Measurements from ENCODE around the gene PCSK2. TPM values are rescaled to one million over a fixed set of nuclear protein-coding genes. Genes with fewer than 3 reads are reported as not detected.
"Not testable (repeated sequence)": the region's sequence is repeated elsewhere in the genome, so short reads cannot be mapped to it uniquely, and the experiment has no call there.

PCSK2 gene
- not detected for total RNA-seq

- no peaks in the 10 kb centered on the region for H3K9me3 Mint-ChIP-seq
- H3K27ac Mint-ChIP-seq = no peak within 1 kb of the TSS
- POLR2A ChIA-PET = no interaction called here
- no peaks in the 10 kb centered on the region for H3K36me3 Mint-ChIP-seq (ENCODE audit: low read depth)
- peaks cover 1% of the 10 kb centered on the region for H3K4me1 Mint-ChIP-seq
- H3K27me3 Mint-ChIP-seq = peaks cover 48% of the 10 kb centered on the region
- DNase-seq = no peak
- CTCF ChIA-PET = no interaction called here
- no peak within 1 kb of the TSS for H3K4me3 Mint-ChIP-seq
Measured at GRCh38 chr20:17226410-17227218, at the start of gene PCSK2. Gene PCSK2 (plus strand): TSS chr20:17227040. CDS start chr20:17227306, 266 bp downstream.

GRCh38 chr20:17177341-17177740, 49.5 kb upstream of the PCSK2 start:
- H3K36me3 Mint-ChIP-seq (ENCODE audit: low read depth) = no peaks in the 10 kb centered on the region
- H3K4me1 Mint-ChIP-seq = no peaks in the 10 kb centered on the region
- H3K27me3 Mint-ChIP-seq = no peaks in the 10 kb centered on the region
- H3K9me3 Mint-ChIP-seq = peaks cover 2% of the 10 kb centered on the region
- H3K4me3 Mint-ChIP-seq = no peak overlapping the region
- H3K27ac Mint-ChIP-seq = no peak overlapping the region
- DNase-seq = no peak
- ChIA-PET POLR2A (no interaction called here), CTCF (no interaction called here)

GRCh38 chr20:17179840-17180239, 47.0 kb upstream of the PCSK2 start:
- DNase-seq = no peak
- ChIA-PET CTCF (no interaction called here), POLR2A (no interaction called here)
- Mint-ChIP-seq H3K9me3 (peaks cover 7% of the 10 kb centered on the region), H3K4me3 (no peak overlapping the region), H3K27ac (no peak overlapping the region), H3K27me3 (no peaks in the 10 kb centered on the region), H3K4me1 (no peaks in the 10 kb centered on the region), H3K36me3 (ENCODE audit: low read depth) (no peaks in the 10 kb centered on the region)

- POLR2A ChIA-PET = no interaction called here
- Mint-ChIP-seq H3K4me3 (no peak overlapping the region), H3K27ac (no peak overlapping the region), H3K4me1 (no peaks in the 10 kb centered on the region), H3K36me3 (ENCODE audit: low read depth) (no peaks in the 10 kb centered on the region), H3K9me3 (peaks cover 3% of the 10 kb centered on the region), H3K27me3 (no peaks in the 10 kb centered on the region)
- CTCF ChIA-PET = interaction anchor here (0.8 kb wide), 1 partner anchor 9 kb away, joined by 3 read pairs; no protein-coding TSS in a partner anchor
- no peak for DNase-seq
Measured at GRCh38 chr20:17189976-17190695, 36.7 kb upstream of the PCSK2 start.

GRCh38 chr20:17197041-17197440, 29.8 kb upstream of the PCSK2 start:
- H3K27me3 Mint-ChIP-seq = peaks cover 4% of the 10 kb centered on the region
- H3K4me3 Mint-ChIP-seq = no peak overlapping the region
- CTCF ChIA-PET = no interaction called here
- no peak overlapping the region for H3K27ac Mint-ChIP-seq
- POLR2A ChIA-PET = no interaction called here
- no peaks in the 10 kb centered on the region for H3K36me3 Mint-ChIP-seq (ENCODE audit: low read depth)
- no peak for DNase-seq
- no peaks in the 10 kb centered on the region for H3K9me3 Mint-ChIP-seq
- no peaks in the 10 kb centered on the region for H3K4me1 Mint-ChIP-seq

GRCh38 chr20:17202030-17202429, 24.8 kb upstream of the PCSK2 start:
- Mint-ChIP-seq H3K4me1 (no peaks in the 10 kb centered on the region), H3K27me3 (peaks cover 4% of the 10 kb centered on the region), H3K36me3 (ENCODE audit: low read depth) (no peaks in the 10 kb centered on the region), H3K9me3 (no peaks in the 10 kb centered on the region), H3K4me3 (no peak overlapping the region), H3K27ac (no peak overlapping the region)
- ChIA-PET CTCF (no interaction called here), POLR2A (no interaction called here)
- no peak for DNase-seq

- no peak overlapping the region for H3K27ac Mint-ChIP-seq
- no peaks in the 10 kb centered on the region for H3K36me3 Mint-ChIP-seq (ENCODE audit: low read depth)
- no peaks in the 10 kb centered on the region for H3K9me3 Mint-ChIP-seq
- H3K4me1 Mint-ChIP-seq = no peaks in the 10 kb centered on the region
- H3K4me3 Mint-ChIP-seq = no peak overlapping the region
- POLR2A ChIA-PET = no interaction called here
- CTCF ChIA-PET = no interaction called here
- H3K27me3 Mint-ChIP-seq = peaks cover 4% of the 10 kb centered on the region
- no peak for DNase-seq
Measured at GRCh38 chr20:17202673-17203072, 24.2 kb upstream of the PCSK2 start.

- no peak overlapping the region for H3K27ac Mint-ChIP-seq
- CTCF ChIA-PET = no interaction called here
- no peaks in the 10 kb centered on the region for H3K9me3 Mint-ChIP-seq
- no peaks in the 10 kb centered on the region for H3K4me1 Mint-ChIP-seq
- POLR2A ChIA-PET = no interaction called here
- H3K4me3 Mint-ChIP-seq = no peak overlapping the region
- H3K36me3 Mint-ChIP-seq (ENCODE audit: low read depth) = no peaks in the 10 kb centered on the region
- peaks cover 4% of the 10 kb centered on the region for H3K27me3 Mint-ChIP-seq
- no peak for DNase-seq
Measured at GRCh38 chr20:17205084-17205813, 21.6 kb upstream of the PCSK2 start.

- Mint-ChIP-seq H3K36me3 (ENCODE audit: low read depth) (no peaks in the 10 kb centered on the region), H3K27me3 (no peaks in the 10 kb centered on the region), H3K4me1 (no peaks in the 10 kb centered on the region), H3K9me3 (no peaks in the 10 kb centered on the region), H3K4me3 (no peak overlapping the region), H3K27ac (no peak overlapping the region)
- DNase-seq = no peak
- POLR2A ChIA-PET = no interaction called here
- CTCF ChIA-PET = no interaction called here
Measured at GRCh38 chr20:17210387-17210786, 16.5 kb upstream of the PCSK2 start.

GRCh38 chr20:17210983-17211382, 15.9 kb upstream of the PCSK2 start:
- no peak for DNase-seq
- Mint-ChIP-seq H3K4me3 (no peak overlapping the region), H3K9me3 (no peaks in the 10 kb centered on the region), H3K36me3 (ENCODE audit: low read depth) (no peaks in the 10 kb centered on the region), H3K27ac (no peak overlapping the region), H3K27me3 (no peaks in the 10 kb centered on the region), H3K4me1 (no peaks in the 10 kb centered on the region)
- POLR2A ChIA-PET = no interaction called here
- CTCF ChIA-PET = no interaction called here

- Mint-ChIP-seq H3K9me3 (no peaks in the 10 kb centered on the region), H3K4me1 (no peaks in the 10 kb centered on the region), H3K27me3 (no peaks in the 10 kb centered on the region), H3K27ac (no peak overlapping the region), H3K4me3 (no peak overlapping the region), H3K36me3 (ENCODE audit: low read depth) (no peaks in the 10 kb centered on the region)
- POLR2A ChIA-PET = no interaction called here
- CTCF ChIA-PET = no interaction called here
- DNase-seq = no peak
Measured at GRCh38 chr20:17215167-17215566, 11.7 kb upstream of the PCSK2 start.

- POLR2A ChIA-PET; H3K9me3 Mint-ChIP-seq; H3K4me1 Mint-ChIP-seq; DNase-seq; H3K36me3 Mint-ChIP-seq (ENCODE audit: low read depth); H3K27ac Mint-ChIP-seq; H3K27me3 Mint-ChIP-seq; H3K4me3 Mint-ChIP-seq; CTCF ChIA-PET: not testable (repeated sequence)
Measured at GRCh38 chr20:17219856-17220255, 7.0 kb upstream of the PCSK2 start.

- ChIA-PET POLR2A (no interaction called here), CTCF (no interaction called here)
- H3K27ac Mint-ChIP-seq = no peak overlapping the region
- no peaks in the 10 kb centered on the region for H3K9me3 Mint-ChIP-seq
- H3K36me3 Mint-ChIP-seq (ENCODE audit: low read depth) = no peaks in the 10 kb centered on the region
- no peak overlapping the region for H3K4me3 Mint-ChIP-seq
- H3K4me1 Mint-ChIP-seq = peaks cover 1% of the 10 kb centered on the region
- DNase-seq = no peak
- peaks cover 38% of the 10 kb centered on the region for H3K27me3 Mint-ChIP-seq
Measured at GRCh38 chr20:17223553-17223952, 3.3 kb upstream of the PCSK2 start.

All from activated CD4-positive, alpha-beta memory T cell treated with anti-CD3 and anti-CD28 coated beads, Interleukin-2, amount 10 ng/mL, durations not matched to agents 7 days and 5 days (primary cell).